Stimulated activated CD4-positive, alpha-beta T cell treated with anti-CD3 and anti-CD28 coated beads, Interleukin-15, amount 100 ng/mL, for 1 hour (primary cell): ENCODE results near the gene ZSCAN18.
"Not testable (repeated sequence)": the region's sequence is repeated elsewhere in the genome, so short reads cannot be mapped to it uniquely, and the experiment has no call there.

Experiments
- DNase-seq, 2 donors: peaks; one replicate each; pipeline ENCODE4 v3.0.0-alpha.2; 2020; ENCODE audit warnings: low read depth in 1 of 2, low spot score in 1 of 2

ZSCAN18 gene

GRCh38 chr19:58097781-58098681 is at the start of gene ZSCAN18:
ZSCAN18 (minus strand) TSS chr19:58098231; CDS start chr19:58090267, 7,964 bp downstream.
- DNase-seq = peak; percentile 89 to 95

GRCh38 chr19:58147475-58147874 is 49.4 kb upstream of the ZSCAN18 start:
- DNase-seq = not testable (repeated sequence)

GRCh38 chr19:58145849-58146248 is 47.8 kb upstream of the ZSCAN18 start:
- no peak for DNase-seq

GRCh38 chr19:58134244-58134643 is 36.2 kb upstream of the ZSCAN18 start:
- DNase-seq = no peak

- no peak for DNase-seq
Measured at GRCh38 chr19:58129284-58129683, 31.3 kb upstream of the ZSCAN18 start.

GRCh38 chr19:58128041-58128685 is 30.1 kb upstream of the ZSCAN18 start:
- DNase-seq = no peak

GRCh38 chr19:58123354-58123753 is 25.3 kb upstream of the ZSCAN18 start:
- DNase-seq = no peak

- DNase-seq = no peak
Measured at GRCh38 chr19:58118979-58119733, 21.1 kb upstream of the ZSCAN18 start.

GRCh38 chr19:58117841-58118575 is 20.0 kb upstream of the ZSCAN18 start:
- DNase-seq = no peak

- DNase-seq = no peak
Measured at GRCh38 chr19:58108546-58108817, 10.5 kb upstream of the ZSCAN18 start.

- DNase-seq = no peak
Measured at GRCh38 chr19:58107778-58108545, 9.9 kb upstream of the ZSCAN18 start.

GRCh38 chr19:58098682-58098998 is 609 bp upstream of the ZSCAN18 start:
- DNase-seq = no peak

- DNase-seq = no peak
Measured at GRCh38 chr19:58097349-58097748, 682 bp downstream of the ZSCAN18 start.

GRCh38 chr19:58096884-58097283 is 1.1 kb downstream of the ZSCAN18 start:
- no peak for DNase-seq

- DNase-seq = no peak
Measured at GRCh38 chr19:58095328-58095727, 2.7 kb downstream of the ZSCAN18 start.

- DNase-seq = no peak
Measured at GRCh38 chr19:58093071-58093470, 5.0 kb downstream of the ZSCAN18 start.

- DNase-seq = no peak
Measured at GRCh38 chr19:58091251-58091995, 6.6 kb downstream of the ZSCAN18 start.

- no peak for DNase-seq
Measured at GRCh38 chr19:58089846-58090245, 8.2 kb downstream of the ZSCAN18 start.

- no peak for DNase-seq
Measured at GRCh38 chr19:58088521-58089052, 9.4 kb downstream of the ZSCAN18 start.
